Neural cell (in vitro differentiated cells): ENCODE measurements around the gene HUS1B. TPM values are rescaled to one million over a fixed set of nuclear protein-coding genes. Genes with fewer than 3 reads are reported as not detected.

ENCODE experiments used
- H2AFZ ChIP-seq: fragments of 200-600, 300-800 bp; sonication (generic), shearing (Covaris generic); 2 replicates; pipeline ENCODE4 v1.6.0; 2014; ENCODE audit warnings: low read depth, mild to moderate bottlenecking, antibody characterized with exemption, low read length, moderate library complexity
- H3F3A ChIP-seq: fragments of 200-600 bp; shearing (Covaris generic); 2 replicates; pipeline ENCODE4 v1.6.1; 2016; ENCODE audit warnings: mild to moderate bottlenecking, moderate library complexity, mixed read lengths, antibody characterized with exemption, low read length; ENCODE audit not compliant: insufficient read depth, poor library complexity, severe bottlenecking
- H3K27ac ChIP-seq: fragments of 200-600, 300-800 bp; sonication (generic), shearing (Covaris generic); 2 replicates; pipeline ENCODE4 v1.5.1; 2014; ENCODE audit warnings: mild to moderate bottlenecking, low read length, moderate library complexity
- H3K27me3 ChIP-seq: fragments of 300-800, 200-600 bp; sonication (generic), shearing (Covaris generic); 2 replicates; pipeline ENCODE4 v1.6.0; 2014; ENCODE audit warnings: mild to moderate bottlenecking, low read depth, low read length, moderate library complexity; ENCODE audit not compliant: insufficient read depth
- H3K36me3 ChIP-seq: fragments of 300-800, 200-600 bp; sonication (generic), shearing (Covaris generic); 2 replicates; pipeline ENCODE4 v1.5.1; 2014; ENCODE audit warnings: mild to moderate bottlenecking, antibody characterized with exemption, low read length, moderate library complexity; ENCODE audit not compliant: insufficient read depth
- H3K4me2 ChIP-seq: fragments of 300-800, 200-600 bp; sonication (generic), shearing (Covaris generic); 2 replicates; pipeline ENCODE4 v1.6.0; 2014; ENCODE audit warnings: mild to moderate bottlenecking, low read length
- H3K4me3 ChIP-seq: fragments of 300-800, 200-600 bp; sonication (generic), shearing (Covaris generic); 2 replicates; pipeline ENCODE4 v1.5.1; 2014; ENCODE audit warnings: mild to moderate bottlenecking, low read length, moderate library complexity
- H3K79me2 ChIP-seq: fragments of 200-600 bp; shearing (Covaris generic); replicated peaks from 2 replicates; pipeline ENCODE4 v1.6.0; 2014; ENCODE audit warnings: mild to moderate bottlenecking, low read length, moderate library complexity; ENCODE audit not compliant: insufficient read depth
- H3K9ac ChIP-seq: fragments of 300-800, 200-600 bp; sonication (generic), shearing (Covaris generic); 2 replicates; pipeline ENCODE4 v1.6.1; 2016; ENCODE audit warnings: mild to moderate bottlenecking, low read length, mixed read lengths
- H3K9me2 ChIP-seq: fragments of 200-600 bp; shearing (Covaris generic); 2 replicates; pipeline ENCODE4 v1.6.1; 2016; ENCODE audit warnings: mild to moderate bottlenecking, low read length, mixed read lengths; ENCODE audit not compliant: insufficient read depth
- H3K9me3 ChIP-seq: fragments of 200-600, 300-800 bp; sonication (generic), shearing (Covaris generic); 2 replicates; pipeline ENCODE4 v1.6.1; 2016; ENCODE audit warnings: mild to moderate bottlenecking, mixed run types, low read length, moderate library complexity, mixed read lengths
- H4K20me1 ChIP-seq: fragments of 200-600 bp; shearing (Covaris generic); 2 replicates; pipeline ENCODE4 v1.6.1; 2016; ENCODE audit warnings: mild to moderate bottlenecking, mixed run types; ENCODE audit not compliant: insufficient read depth
- EP300 ChIP-seq: fragments of 450-650 bp; conservative IDR thresholded peaks from 2 replicates; pipeline ENCODE4 v1.6.1; 2014; ENCODE audit warnings: antibody characterized with exemption, mild to moderate bottlenecking, moderate library complexity; ENCODE audit not compliant: poor library complexity, severe bottlenecking
- EZH2 ChIP-seq: fragments of 200-600, 300-800 bp; shearing (Covaris generic), sonication (generic); IDR thresholded peaks from 2 replicates; pipeline ENCODE4 v1.6.1; 2014; ENCODE audit warnings: antibody characterized with exemption, low read length, borderline replicate concordance, mild to moderate bottlenecking; ENCODE audit not compliant: insufficient read depth, poor library complexity, severe bottlenecking
- MXI1 ChIP-seq: fragments of 450-650 bp; conservative IDR thresholded peaks from 2 replicates; pipeline ENCODE4 v1.6.1; 2014; ENCODE audit warnings: antibody characterized with exemption, mild to moderate bottlenecking; ENCODE audit not compliant: poor library complexity, severe bottlenecking
- POLR2AphosphoS5 ChIP-seq: IDR thresholded peaks from 2 replicates; pipeline ENCODE4 v1.6.1; 2012
- RAD21 ChIP-seq: fragments of 450-650 bp; conservative IDR thresholded peaks from 2 replicates; pipeline ENCODE4 v1.6.1; 2014; ENCODE audit warnings: antibody characterized with exemption, mild to moderate bottlenecking, moderate library complexity
- REST ChIP-seq: IDR thresholded peaks from 2 replicates; pipeline ENCODE4 v1.6.1; 2012; ENCODE audit warnings: borderline replicate concordance
- SMC3 ChIP-seq: fragments of 450-650 bp; conservative IDR thresholded peaks from 2 replicates; pipeline ENCODE4 v1.6.1; 2014; ENCODE audit warnings: antibody characterized with exemption, mild to moderate bottlenecking, moderate library complexity; ENCODE audit not compliant: poor library complexity
- TAF1 ChIP-seq: IDR thresholded peaks from 2 replicates; pipeline ENCODE4 v1.6.1; 2012; ENCODE audit warnings: low read depth
- polyA plus RNA-seq: library from polyadenylated mRNA; depleted of rRNA; stranded (reverse); fragments of >200 nt; gene quantifications from 2 replicates; pipeline ENCODE4 v1.2.3, GENCODE V29; 2014
- TF ChIP-seq, protein P1 (sequence below): fragments of 450-650 bp; IDR thresholded peaks from 2 replicates; pipeline ENCODE4 v1.5.1; 2014; ENCODE audit warnings: antibody characterized with exemption, mild to moderate bottlenecking, moderate library complexity; ENCODE audit not compliant: poor library complexity, severe bottlenecking

The HUS1B gene
- polyA plus RNA-seq, 1 donor from 2014 or later: 0.52 TPM

- no peak overlapping the region for H2AFZ ChIP-seq
- no peaks in the 10 kb centered on the region for H3K9me2 ChIP-seq
- no peak overlapping the region for H3K9ac ChIP-seq
- no peaks in the 10 kb centered on the region for H3K9me3 ChIP-seq
- H3F3A ChIP-seq: no peaks in the 10 kb centered on the region
- no peak overlapping the region for H3K4me2 ChIP-seq
- H3K27me3 ChIP-seq: no peaks in the 10 kb centered on the region
- H3K36me3 ChIP-seq: no peaks in the 10 kb centered on the region
- H3K27ac ChIP-seq: no peak overlapping the region
- H3K79me2 ChIP-seq: no peaks in the 10 kb centered on the region
- no peak overlapping the region for H3K4me3 ChIP-seq
- no peaks in the 10 kb centered on the region for H4K20me1 ChIP-seq
- TF ChIP-seq RAD21: no peak
- TF ChIP-seq SMC3: no peak
- TF ChIP-seq TAF1: no peak
- TF ChIP-seq EZH2: no peak
- no peak for TF ChIP-seq REST
- TF ChIP-seq EP300: no peak
- no peak for TF ChIP-seq POLR2AphosphoS5
- TF ChIP-seq MXI1: no peak
- TF ChIP-seq, protein P1, sequence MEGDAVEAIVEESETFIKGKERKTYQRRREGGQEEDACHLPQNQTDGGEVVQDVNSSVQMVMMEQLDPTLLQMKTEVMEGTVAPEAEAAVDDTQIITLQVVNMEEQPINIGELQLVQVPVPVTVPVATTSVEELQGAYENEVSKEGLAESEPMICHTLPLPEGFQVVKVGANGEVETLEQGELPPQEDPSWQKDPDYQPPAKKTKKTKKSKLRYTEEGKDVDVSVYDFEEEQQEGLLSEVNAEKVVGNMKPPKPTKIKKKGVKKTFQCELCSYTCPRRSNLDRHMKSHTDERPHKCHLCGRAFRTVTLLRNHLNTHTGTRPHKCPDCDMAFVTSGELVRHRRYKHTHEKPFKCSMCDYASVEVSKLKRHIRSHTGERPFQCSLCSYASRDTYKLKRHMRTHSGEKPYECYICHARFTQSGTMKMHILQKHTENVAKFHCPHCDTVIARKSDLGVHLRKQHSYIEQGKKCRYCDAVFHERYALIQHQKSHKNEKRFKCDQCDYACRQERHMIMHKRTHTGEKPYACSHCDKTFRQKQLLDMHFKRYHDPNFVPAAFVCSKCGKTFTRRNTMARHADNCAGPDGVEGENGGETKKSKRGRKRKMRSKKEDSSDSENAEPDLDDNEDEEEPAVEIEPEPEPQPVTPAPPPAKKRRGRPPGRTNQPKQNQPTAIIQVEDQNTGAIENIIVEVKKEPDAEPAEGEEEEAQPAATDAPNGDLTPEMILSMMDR: no peak
Measured at GRCh38 chr6:636488-636887, 20.4 kb downstream of the HUS1B start.

DNA sequence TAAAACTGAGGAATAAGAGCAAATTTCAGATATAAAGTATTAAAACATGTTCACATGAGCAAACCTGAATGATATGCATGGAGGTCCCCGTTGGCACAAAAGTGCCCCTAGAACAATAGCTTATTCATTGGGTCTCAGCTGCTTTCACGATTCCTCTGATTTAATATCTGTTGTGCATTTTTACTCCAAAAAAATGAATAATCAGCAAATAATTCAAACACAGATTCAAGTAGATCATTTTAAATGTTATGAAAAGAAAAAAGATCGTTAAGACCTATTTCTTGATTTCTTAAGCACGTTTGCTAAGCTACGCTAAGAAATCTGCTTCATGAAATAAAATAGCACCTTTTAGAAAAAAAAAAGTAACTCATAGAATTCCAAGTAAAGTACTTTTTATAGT lies 21.7 kb downstream of the HUS1B start:
- Histone ChIP-seq H4K20me1 (no peaks in the 10 kb centered on the region), H3K4me2 (no peak overlapping the region), H3K9me3 (no peaks in the 10 kb centered on the region), H3F3A (no peaks in the 10 kb centered on the region), H3K27ac (no peak overlapping the region), H3K4me3 (no peak overlapping the region), H3K9ac (no peak overlapping the region), H2AFZ (no peak overlapping the region), H3K9me2 (no peaks in the 10 kb centered on the region), H3K27me3 (no peaks in the 10 kb centered on the region), H3K79me2 (no peaks in the 10 kb centered on the region), H3K36me3 (no peaks in the 10 kb centered on the region)
- TF ChIP-seq EP300: no peak

DNA sequence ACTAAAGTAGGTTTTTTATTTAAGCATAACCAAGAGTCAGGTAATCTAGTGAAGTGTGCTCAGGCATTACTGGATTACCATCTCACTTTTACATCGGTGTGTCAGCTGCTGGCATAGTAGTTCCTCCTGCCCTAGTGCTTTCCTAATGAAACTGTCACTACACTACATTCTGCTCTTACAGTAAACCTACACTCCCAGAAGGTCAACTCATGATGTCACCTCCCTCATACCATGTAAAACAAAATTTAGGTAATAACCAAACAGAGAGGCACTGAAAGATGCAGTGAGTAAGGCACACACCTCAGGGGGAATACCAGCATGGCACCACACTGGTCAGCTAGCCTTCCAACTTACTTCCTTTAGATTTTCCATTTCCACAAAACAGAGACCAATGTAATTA lies 23.3 kb downstream of the HUS1B start:
- H3K27me3 ChIP-seq: no peaks in the 10 kb centered on the region
- H3K9me2 ChIP-seq: no peaks in the 10 kb centered on the region
- H2AFZ ChIP-seq: no peak overlapping the region
- H3K9me3 ChIP-seq: no peaks in the 10 kb centered on the region
- H3K9ac ChIP-seq: no peak overlapping the region
- H3K4me3 ChIP-seq: no peak overlapping the region
- H3K27ac ChIP-seq: no peak overlapping the region
- H3F3A ChIP-seq: no peaks in the 10 kb centered on the region
- H3K36me3 ChIP-seq: no peaks in the 10 kb centered on the region
- TF ChIP-seq TAF1 (no peak), MXI1 (no peak), POLR2AphosphoS5 (no peak), EZH2 (no peak), RAD21 (no peak), SMC3 (no peak), EP300 (no peak), REST (no peak)
- TF ChIP-seq, protein P1: no peak
- H4K20me1 ChIP-seq: no peaks in the 10 kb centered on the region
- no peak overlapping the region for H3K4me2 ChIP-seq
- no peaks in the 10 kb centered on the region for H3K79me2 ChIP-seq
